CD4-positive, alpha-beta T cell (primary cell): Measurements from ENCODE around the gene TESPA1. TPM values are rescaled to one million over a fixed set of nuclear protein-coding genes. Genes with fewer than 3 reads are reported as not detected.

Experiments
- ATAC-seq: fragments of 200-7000 bp; cut with Tn5 transposase; one replicate; pipeline ENCODE4 v1.10.0; 2022; ENCODE audit warnings: mild to moderate bottlenecking; ENCODE audit not compliant: poor library complexity
- CTCF ChIA-PET: fragments of 350-600 bp; sonication (Branson Sonifier 250); formaldehyde crosslinking; loops from one replicate; lab custom pipeline; 2021; ENCODE audit warnings: antibody characterized with exemption, inconsistent platforms; lab: Charles Lee
- POLR2A ChIA-PET: fragments of 350-600 bp; sonication (Branson Sonifier 250); formaldehyde crosslinking; loops from one replicate; lab custom pipeline; 2021; ENCODE audit warnings: antibody characterized with exemption, inconsistent platforms; lab: Charles Lee
- DNase-seq, 14 experiments: peaks; one replicate each; pipeline ENCODE4 v3.0.0-alpha.2; 2013 to 2020; ENCODE audit warnings: mixed read lengths in 2 of 14
- H3K27ac ChIP-seq, 2 donors: one replicate each; pipeline versions ENCODE4 v1.5.1 to v1.7.0; 2013; ENCODE audit warnings: low read length in 2 of 2, low read depth in 1 of 2, mild to moderate bottlenecking in 1 of 2
- H3K27me3 ChIP-seq, 2 experiments: 1 replicate in 1 of 2; 2 replicates in 1 of 2; pipeline versions ENCODE4 v1.6.1 to v1.7.0; 2013; ENCODE audit warnings: low read length in 2 of 2, control low read depth in 1 of 2, mild to moderate bottlenecking in 1 of 2, moderate library complexity in 1 of 2; ENCODE audit not compliant: insufficient read depth in 2 of 2, control insufficient read depth in 1 of 2
- H3K36me3 ChIP-seq: one replicate; pipeline ENCODE4 v1.6.1; 2013; ENCODE audit warnings: low read length, control low read depth; ENCODE audit not compliant: insufficient read depth
- H3K4me1 ChIP-seq: one replicate; pipeline ENCODE4 v1.6.1; 2013; ENCODE audit warnings: low read length, control low read depth; ENCODE audit not compliant: insufficient read depth
- H3K4me3 ChIP-seq: one replicate; pipeline ENCODE4 v1.5.1; 2013; ENCODE audit warnings: mild to moderate bottlenecking, low read length, moderate library complexity
- H3K9me3 ChIP-seq, 2 experiments: 1 replicate in 1 of 2; 2 replicates in 1 of 2; pipeline versions ENCODE4 v1.6.1 to v1.7.0; 2013; ENCODE audit warnings: low read length in 2 of 2, mild to moderate bottlenecking in 2 of 2, control low read depth in 1 of 2, moderate library complexity in 1 of 2; ENCODE audit not compliant: control insufficient read depth in 1 of 2, insufficient read depth in 1 of 2
- H3K27ac Mint-ChIP-seq: one replicate; pipeline ENCODE4 v1.8.0; 2020; ENCODE audit warnings: mixed read lengths
- H3K27me3 Mint-ChIP-seq: one replicate; pipeline ENCODE4 v1.8.0; 2021; ENCODE audit warnings: mixed read lengths
- H3K36me3 Mint-ChIP-seq: one replicate; pipeline ENCODE4 v1.8.0; 2021; ENCODE audit warnings: low read depth, mixed read lengths
- H3K4me1 Mint-ChIP-seq: one replicate; pipeline ENCODE4 v1.8.0; 2021; ENCODE audit warnings: low read depth, mixed read lengths
- H3K4me3 Mint-ChIP-seq: one replicate; pipeline ENCODE4 v1.8.0; 2020; ENCODE audit warnings: mild to moderate bottlenecking, mixed read lengths
- H3K9me3 Mint-ChIP-seq: one replicate; pipeline ENCODE4 v1.8.0; 2020; ENCODE audit warnings: mixed read lengths
- CTCF ChIP-seq: fragments of 200-600 bp; IDR thresholded peaks from one replicate; pipeline ENCODE4 v1.8.0; 2022; ENCODE audit warnings: antibody characterized with exemption, mild to moderate bottlenecking
- intact Hi-C, 2 experiments: fragments of 100-400 bp; cut with DNase I in 1 of 2; cut with micrococcal nuclease in 1 of 2; formaldehyde crosslinking; loops; one replicate each; pipeline versions ENCODE4 v1.15.1 to v1.9.0; 2023 to 2025; cut with DNase I, micrococcal nuclease
- total RNA-seq, 174 experiments: library from RNA in 2 of 174; stranded (reverse) in 2 of 174; gene quantifications; one replicate each; pipeline ENCODE4 v1.2.3 and lab custom pipeline; 2021 to 2026

Gene TESPA1
- total RNA-seq, 2 experiments from 2014 or later: 96.3 to 98.2 TPM

GRCh38 chr12:54932038-54932437 is 52.5 kb downstream of the TESPA1 start:
- Mint-ChIP-seq H3K9me3 (peaks cover 5% of the 10 kb centered on the region), H3K27me3 (no peaks in the 10 kb centered on the region), H3K4me1 (peaks cover 47% of the 10 kb centered on the region), H3K4me3 (no peak overlapping the region), H3K27ac (no peak overlapping the region), H3K36me3 (peaks cover 69% of the 10 kb centered on the region)
- Histone ChIP-seq H3K36me3 (no peaks in the 10 kb centered on the region), H3K4me3 (no peak overlapping the region), H3K4me1 (peaks cover 33% of the 10 kb centered on the region), H3K27ac (no peak overlapping the region), H3K9me3 (peaks cover 0 to 18% of the 10 kb centered on the region in 2 experiments), H3K27me3 (no peaks in the 10 kb centered on the region)
- ATAC-seq (no peak), DNase-seq (no peak)
- intact Hi-C loops: no loop called here
- no peak for TF ChIP-seq CTCF
- POLR2A ChIA-PET: no interaction called here
- CTCF ChIA-PET: no interaction called here

- Mint-ChIP-seq H3K36me3 (peaks cover 69% of the 10 kb centered on the region), H3K4me1 (peaks cover 27% of the 10 kb centered on the region), H3K4me3 (no peak overlapping the region), H3K9me3 (peaks cover 5% of the 10 kb centered on the region), H3K27ac (no peak overlapping the region), H3K27me3 (no peaks in the 10 kb centered on the region)
- no peaks in the 10 kb centered on the region for H3K27me3 ChIP-seq
- ChIA-PET CTCF (no interaction called here), POLR2A (no interaction called here)
- H3K4me3 ChIP-seq: no peak overlapping the region
- TF ChIP-seq CTCF: no peak
- ATAC-seq: no peak
- no peak overlapping the region for H3K27ac ChIP-seq
- peaks cover 0 to 18% of the 10 kb centered on the region in 2 experiments for H3K9me3 ChIP-seq
- H3K4me1 ChIP-seq: peaks cover 23% of the 10 kb centered on the region
- DNase-seq: no peak
- intact Hi-C loops: no loop called here
- H3K36me3 ChIP-seq: no peaks in the 10 kb centered on the region
Observed at GRCh38 chr12:54929998-54930397, 54.6 kb downstream of the TESPA1 start.

GRCh38 chr12:54926246-54926645 is 58.3 kb downstream of the TESPA1 start:
- intact Hi-C loops: no loop called here
- H3K9me3 ChIP-seq: peaks cover 0 to 18% of the 10 kb centered on the region in 2 experiments
- H3K36me3 ChIP-seq: no peaks in the 10 kb centered on the region
- TF ChIP-seq CTCF: no peak
- no peak overlapping the region for H3K27ac ChIP-seq
- no peak overlapping the region for H3K4me3 ChIP-seq
- H3K9me3 Mint-ChIP-seq: peaks cover 5% of the 10 kb centered on the region
- POLR2A ChIA-PET: no interaction called here
- peaks cover 61% of the 10 kb centered on the region for H3K36me3 Mint-ChIP-seq
- CTCF ChIA-PET: no interaction called here
- ATAC-seq: no peak
- no peaks in the 10 kb centered on the region for H3K4me1 Mint-ChIP-seq
- no peak overlapping the region for H3K27ac Mint-ChIP-seq
- H3K4me1 ChIP-seq: no peaks in the 10 kb centered on the region
- H3K4me3 Mint-ChIP-seq: no peak overlapping the region
- no peak for DNase-seq
- no peaks in the 10 kb centered on the region for H3K27me3 ChIP-seq
- no peaks in the 10 kb centered on the region for H3K27me3 Mint-ChIP-seq
